T-helper 22 cell (primary cell): Measurements from ENCODE around the gene B4GALNT3.

Source experiments
- DNase-seq: peaks from one replicate; pipeline ENCODE4 v3.0.0-alpha.2; 2020; ENCODE audit warnings: low read depth

The B4GALNT3 gene

GRCh38 chr12:539540-540310 lies 80.0 kb downstream of the B4GALNT3 start:
- no peak for DNase-seq

- no peak for DNase-seq
These were observed 82.1 kb downstream of the B4GALNT3 start for GRCh38 chr12:541676-542324.

- DNase-seq: no peak
These were observed 82.8 kb downstream of the B4GALNT3 start for GRCh38 chr12:542395-543113.

GRCh38 chr12:543114-543451 lies 83.3 kb downstream of the B4GALNT3 start:
- DNase-seq: no peak

- no peak for DNase-seq
These were observed 84.4 kb downstream of the B4GALNT3 start for GRCh38 chr12:544142-544541.

- DNase-seq: no peak
These were observed 85.3 kb downstream of the B4GALNT3 start for GRCh38 chr12:544941-545635.

- DNase-seq: no peak
These were observed 86.1 kb downstream of the B4GALNT3 start for GRCh38 chr12:545835-546234.

GRCh38 chr12:546265-546919 lies 86.7 kb downstream of the B4GALNT3 start:
- no peak for DNase-seq

- no peak for DNase-seq
These were observed 87.4 kb downstream of the B4GALNT3 start for GRCh38 chr12:546920-547845.

GRCh38 chr12:547883-548470 lies 88.2 kb downstream of the B4GALNT3 start:
- DNase-seq: no peak

- no peak for DNase-seq
These were observed 89.8 kb downstream of the B4GALNT3 start for GRCh38 chr12:549476-550082.

- DNase-seq: no peak
These were observed 90.9 kb downstream of the B4GALNT3 start for GRCh38 chr12:550473-551260.

- no peak for DNase-seq
These were observed 92.7 kb downstream of the B4GALNT3 start for GRCh38 chr12:552466-552865.

- no peak for DNase-seq
These were observed 93.7 kb downstream of the B4GALNT3 start for GRCh38 chr12:553216-554000.

- DNase-seq: no peak
These were observed 94.2 kb downstream of the B4GALNT3 start for GRCh38 chr12:554001-554285.

- no peak for DNase-seq
These were observed 96.8 kb downstream of the B4GALNT3 start for GRCh38 chr12:556498-556897.

GRCh38 chr12:558580-558979 lies 98.8 kb downstream of the B4GALNT3 start:
- no peak for DNase-seq

- DNase-seq: no peak
These were observed 99.6 kb downstream of the B4GALNT3 start for GRCh38 chr12:559208-559905.
